BE2C (cell line): Measurements from ENCODE around the gene MS4A15.

Source experiments
- DNase-seq: peaks from one replicate; pipeline ENCODE4 v3.0.0-alpha.2; 2020
- H3K27me3 ChIP-seq: fragments of 250-450 bp; sonication (Bioruptor Pico); 2 replicates; pipeline ENCODE4 v1.5.1; 2020; ENCODE audit warnings: mild to moderate bottlenecking
- H3K36me3 ChIP-seq: fragments of 250-450 bp; sonication (Bioruptor Pico); 2 replicates; pipeline ENCODE4 v1.5.1; 2020; ENCODE audit warnings: mild to moderate bottlenecking
- H3K4me1 ChIP-seq: fragments of 250-450 bp; sonication (Bioruptor Pico); 2 replicates; pipeline ENCODE4 v1.5.1; 2020
- H3K4me3 ChIP-seq: 2 replicates; pipeline ENCODE4 v1.5.1; 2011; ENCODE audit warnings: low read depth, low read length
- H3K9me3 ChIP-seq: fragments of 250-450 bp; sonication (Bioruptor Pico); 2 replicates; pipeline ENCODE4 v1.5.1; 2020
- TF ChIP-seq, protein P1 (sequence below): IDR thresholded peaks from 2 replicates; pipeline ENCODE4 v1.5.1; 2012; ENCODE audit warnings: mild to moderate bottlenecking, low read depth, low read length

MS4A15 gene

DNA sequence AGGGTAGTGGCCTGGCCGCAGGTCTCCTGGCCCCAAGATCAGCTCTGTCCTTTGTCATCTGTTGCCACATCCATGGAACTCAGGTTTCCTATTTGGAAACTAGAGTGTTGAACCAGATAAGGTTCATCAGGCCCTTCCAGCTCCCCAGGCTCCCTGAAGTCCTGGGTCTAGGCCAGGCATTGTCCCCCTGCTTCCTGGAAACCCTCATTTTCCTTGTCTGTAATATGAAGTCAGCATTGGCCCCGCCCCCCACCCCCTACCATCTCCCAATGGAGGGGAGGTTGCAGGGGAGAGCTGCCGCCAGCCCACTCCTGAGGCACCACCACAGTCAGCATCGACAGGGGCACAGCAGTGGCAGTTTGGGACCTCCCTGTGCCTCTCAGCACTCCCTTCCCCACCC is 19.5 kb downstream of the MS4A15 start:
- Histone ChIP-seq H3K9me3 (no peaks in the 10 kb centered on the region), H3K27me3 (no peaks in the 10 kb centered on the region), H3K4me3 (no peak overlapping the region), H3K36me3 (no peaks in the 10 kb centered on the region), H3K4me1 (no peaks in the 10 kb centered on the region)
- DNase-seq: no peak
- TF ChIP-seq, protein P1, sequence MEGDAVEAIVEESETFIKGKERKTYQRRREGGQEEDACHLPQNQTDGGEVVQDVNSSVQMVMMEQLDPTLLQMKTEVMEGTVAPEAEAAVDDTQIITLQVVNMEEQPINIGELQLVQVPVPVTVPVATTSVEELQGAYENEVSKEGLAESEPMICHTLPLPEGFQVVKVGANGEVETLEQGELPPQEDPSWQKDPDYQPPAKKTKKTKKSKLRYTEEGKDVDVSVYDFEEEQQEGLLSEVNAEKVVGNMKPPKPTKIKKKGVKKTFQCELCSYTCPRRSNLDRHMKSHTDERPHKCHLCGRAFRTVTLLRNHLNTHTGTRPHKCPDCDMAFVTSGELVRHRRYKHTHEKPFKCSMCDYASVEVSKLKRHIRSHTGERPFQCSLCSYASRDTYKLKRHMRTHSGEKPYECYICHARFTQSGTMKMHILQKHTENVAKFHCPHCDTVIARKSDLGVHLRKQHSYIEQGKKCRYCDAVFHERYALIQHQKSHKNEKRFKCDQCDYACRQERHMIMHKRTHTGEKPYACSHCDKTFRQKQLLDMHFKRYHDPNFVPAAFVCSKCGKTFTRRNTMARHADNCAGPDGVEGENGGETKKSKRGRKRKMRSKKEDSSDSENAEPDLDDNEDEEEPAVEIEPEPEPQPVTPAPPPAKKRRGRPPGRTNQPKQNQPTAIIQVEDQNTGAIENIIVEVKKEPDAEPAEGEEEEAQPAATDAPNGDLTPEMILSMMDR: no peak

DNA sequence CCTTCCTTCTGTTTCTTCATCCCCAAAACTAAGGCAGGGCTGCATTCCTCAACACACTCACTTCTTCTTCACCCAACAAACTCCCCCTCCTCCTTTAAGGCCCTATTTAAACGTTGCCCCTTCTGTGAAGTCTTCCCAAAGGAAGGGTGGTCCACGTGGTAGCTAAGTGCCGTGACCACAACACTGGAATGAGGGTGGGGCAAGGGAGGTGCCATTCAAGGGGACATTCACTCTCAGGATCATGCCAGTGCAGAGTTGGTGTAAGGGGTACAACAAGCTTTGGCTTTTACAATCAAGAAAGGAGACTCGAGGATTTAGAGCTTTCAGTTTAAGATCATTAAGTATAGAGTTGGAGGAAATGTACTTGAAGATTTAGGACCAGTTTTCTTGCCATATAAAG is 20.4 kb downstream of the MS4A15 start:
- Histone ChIP-seq H3K9me3 (no peaks in the 10 kb centered on the region), H3K36me3 (no peaks in the 10 kb centered on the region), H3K4me1 (no peaks in the 10 kb centered on the region), H3K4me3 (no peak overlapping the region), H3K27me3 (no peaks in the 10 kb centered on the region)
- no peak for DNase-seq
- TF ChIP-seq, protein P1: no peak

DNA sequence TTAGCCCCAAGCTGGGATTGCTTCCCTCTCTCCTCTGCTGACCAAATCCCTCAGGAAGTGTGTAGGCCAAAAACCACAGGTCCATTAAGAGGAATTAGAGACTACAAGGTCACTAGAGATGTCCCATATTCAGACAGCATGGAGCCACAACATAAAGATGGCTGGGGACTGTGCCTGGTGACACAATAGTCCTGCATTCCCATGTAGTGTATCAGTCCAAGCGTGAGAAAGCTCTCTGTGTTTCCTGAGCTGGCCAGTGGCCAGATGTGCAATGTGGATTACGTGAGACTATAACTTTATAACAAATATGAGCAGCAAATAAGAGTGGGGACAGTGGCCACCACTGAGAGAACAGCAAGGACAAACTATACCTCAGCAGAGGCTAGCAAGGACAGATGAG is 20.9 kb downstream of the MS4A15 start:
- no peaks in the 10 kb centered on the region for H3K4me1 ChIP-seq
- H3K36me3 ChIP-seq: no peaks in the 10 kb centered on the region
- no peaks in the 10 kb centered on the region for H3K27me3 ChIP-seq
- no peak overlapping the region for H3K4me3 ChIP-seq
- no peaks in the 10 kb centered on the region for H3K9me3 ChIP-seq
- TF ChIP-seq, protein P1: no peak
- no peak for DNase-seq

DNA sequence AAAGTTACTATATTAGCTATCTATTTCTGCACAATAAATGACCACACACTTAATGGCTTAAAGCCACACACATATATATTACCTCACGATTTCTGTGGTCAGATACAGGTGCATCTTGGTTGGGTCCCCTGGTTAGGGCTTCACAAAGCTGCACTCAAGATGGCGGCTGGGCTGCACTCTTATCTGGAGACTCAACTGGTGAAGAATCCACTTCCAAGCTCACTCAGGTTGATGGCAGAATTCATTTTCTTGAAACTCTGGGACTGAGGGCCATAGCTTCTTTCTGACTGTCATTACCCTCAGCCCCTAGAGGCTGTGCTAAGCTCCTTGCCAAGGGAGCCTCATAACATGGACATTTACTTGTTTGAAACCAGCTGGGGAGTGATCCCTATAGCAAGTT is 23.4 kb downstream of the MS4A15 start:
- no peaks in the 10 kb centered on the region for H3K9me3 ChIP-seq
- no peak for DNase-seq
- no peaks in the 10 kb centered on the region for H3K27me3 ChIP-seq
- H3K36me3 ChIP-seq: no peaks in the 10 kb centered on the region
- TF ChIP-seq, protein P1: no peak
- no peaks in the 10 kb centered on the region for H3K4me1 ChIP-seq
- H3K4me3 ChIP-seq: no peak overlapping the region

DNA sequence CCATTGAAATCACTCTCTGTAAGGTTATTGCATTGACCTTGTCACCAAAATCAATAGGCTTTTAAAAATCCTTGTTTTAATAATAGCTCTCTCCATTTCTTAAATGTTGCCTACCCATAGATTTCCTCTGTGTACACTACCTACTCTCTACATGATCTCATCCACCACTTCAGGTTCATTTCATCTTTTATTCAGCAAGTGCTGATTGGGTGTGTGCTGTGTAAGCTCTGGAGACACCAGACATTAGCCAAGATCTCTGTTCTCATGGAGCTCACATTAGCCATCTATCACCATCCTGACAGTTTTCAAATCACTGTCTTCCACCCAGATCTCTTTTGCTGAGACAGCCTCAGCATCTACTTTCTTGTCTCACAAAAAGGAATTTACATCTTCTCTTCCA is 24.1 kb downstream of the MS4A15 start:
- DNase-seq: no peak
- TF ChIP-seq, protein P1: no peak
- Histone ChIP-seq H3K36me3 (no peaks in the 10 kb centered on the region), H3K4me1 (no peaks in the 10 kb centered on the region), H3K9me3 (no peaks in the 10 kb centered on the region), H3K27me3 (no peaks in the 10 kb centered on the region), H3K4me3 (no peak overlapping the region)

DNA sequence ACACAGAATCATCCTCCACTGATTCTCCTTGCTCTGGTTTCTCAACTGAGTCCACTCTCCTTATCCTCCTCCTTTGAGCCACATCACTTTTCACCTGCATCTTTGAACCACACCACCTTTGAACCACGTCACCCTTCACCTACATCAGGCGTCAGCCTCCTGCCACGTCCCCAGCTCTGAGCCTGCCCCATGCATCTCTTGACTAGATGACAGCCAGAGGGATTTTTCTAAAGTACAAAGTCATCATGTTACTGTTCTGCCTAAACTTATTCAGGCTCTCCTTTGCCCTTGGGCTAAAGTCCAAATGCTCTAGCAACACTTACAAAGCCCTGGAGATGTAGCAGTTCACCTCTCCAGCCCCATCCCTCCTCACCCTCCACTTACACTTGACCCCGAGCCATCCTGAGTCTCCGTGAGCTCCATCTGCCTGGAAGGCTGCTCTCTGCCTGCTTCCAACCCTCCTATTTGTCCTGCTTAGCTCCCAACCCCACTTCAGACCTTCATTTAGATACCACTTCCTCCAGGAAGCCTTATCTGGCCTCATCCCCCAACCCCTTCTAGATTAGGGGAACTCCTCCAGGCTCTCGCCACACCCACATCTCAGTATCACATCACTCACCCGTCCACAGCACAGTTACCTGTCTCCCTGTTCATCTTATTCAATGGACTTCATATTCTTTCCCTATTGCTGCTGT is 24.8 kb downstream of the MS4A15 start:
- TF ChIP-seq, protein P1: no peak
- H3K36me3 ChIP-seq: no peaks in the 10 kb centered on the region
- no peak overlapping the region for H3K4me3 ChIP-seq
- DNase-seq: no peak
- no peaks in the 10 kb centered on the region for H3K27me3 ChIP-seq
- H3K4me1 ChIP-seq: no peaks in the 10 kb centered on the region
- no peaks in the 10 kb centered on the region for H3K9me3 ChIP-seq
